B cell (primary cell): ENCODE data around the gene ZNF503. TPM values are rescaled to one million over a fixed set of nuclear protein-coding genes. Genes with fewer than 3 reads are reported as not detected.

Source experiments
- ATAC-seq: fragments of 200-7000 bp; cut with Tn5 transposase; one replicate; pipeline ENCODE4 v1.10.0; 2021; ENCODE audit warnings: low read depth, mild to moderate bottlenecking, moderate number of reproducible peaks, moderate library complexity
- CTCF ChIA-PET: fragments of 350-600 bp; sonication (Branson Sonifier 250); formaldehyde crosslinking; loops from one replicate; lab custom pipeline; 2021; ENCODE audit warnings: antibody characterized with exemption, inconsistent platforms; lab: Charles Lee
- POLR2A ChIA-PET: fragments of 350-600 bp; sonication (Branson Sonifier 250); formaldehyde crosslinking; loops from one replicate; lab custom pipeline; 2021; ENCODE audit warnings: antibody characterized with exemption; lab: Charles Lee
- DNase-seq: peaks from one replicate; pipeline ENCODE4 v3.0.0; 2013
- H2AFZ ChIP-seq: 2 replicates; pipeline ENCODE4 v1.6.1; 2012; ENCODE audit warnings: mild to moderate bottlenecking, low read depth, low read length; ENCODE audit not compliant: insufficient read depth, poor library complexity, severe bottlenecking
- H3K27ac ChIP-seq, 2 donors: 1 replicate in 1 of 2; 2 replicates in 1 of 2; pipeline ENCODE4 v1.5.1; 2012 to 2013; ENCODE audit warnings: low read length in 2 of 2, mild to moderate bottlenecking in 2 of 2, moderate library complexity in 1 of 2
- H3K27me3 ChIP-seq, 4 experiments: fragments of 200-600 bp in 1 of 4; sonication (generic) in 1 of 4; replicated peaks in 1 of 4; 1 replicate in 2 of 4; 2 replicates in 2 of 4; pipeline versions ENCODE4 v1.6.1 to v1.7.0; 2013 to 2016; ENCODE audit warnings: low read length in 3 of 4, mild to moderate bottlenecking in 2 of 4, mixed read lengths in 1 of 4, moderate library complexity in 1 of 4; ENCODE audit not compliant: insufficient read depth in 4 of 4, control insufficient read depth in 3 of 4; ENCODE audit errors: control extremely low read depth in 1 of 4
- H3K36me3 ChIP-seq, 2 experiments: replicated peaks in 1 of 2; 1 replicate in 1 of 2; 2 replicates in 1 of 2; pipeline versions ENCODE4 v1.6.1 to v1.7.1; 2013; ENCODE audit warnings: low read length in 1 of 2; ENCODE audit not compliant: insufficient read depth in 2 of 2, control insufficient read depth in 1 of 2; ENCODE audit errors: control extremely low read depth in 1 of 2, extremely low read depth in 1 of 2
- H3K4me1 ChIP-seq, 2 donors: fragments of 200-600 bp in 1 of 2; sonication (generic) in 1 of 2; 1 replicate in 1 of 2; 2 replicates in 1 of 2; pipeline versions ENCODE4 v1.5.1 to v1.6.1; 2013 to 2017; ENCODE audit warnings: low read length in 2 of 2; ENCODE audit not compliant: control insufficient read depth in 2 of 2, insufficient read depth in 2 of 2
- H3K4me2 ChIP-seq: replicated peaks from 2 replicates; pipeline ENCODE3; 2012; ENCODE audit warnings: mild to moderate bottlenecking, low read depth, low read length; ENCODE audit not compliant: poor library complexity, severe bottlenecking
- H3K4me3 ChIP-seq, 5 experiments: fragments of 200-600 bp in 1 of 5; sonication (generic) in 1 of 5; 1 replicate in 3 of 5; 2 replicates in 2 of 5; pipeline versions ENCODE4 v1.5.1 to v1.7.0; 2011 to 2016; ENCODE audit warnings: low read length in 4 of 5, mild to moderate bottlenecking in 4 of 5, low read depth in 2 of 5, control low read depth in 1 of 5, moderate library complexity in 1 of 5; ENCODE audit not compliant: insufficient read depth in 1 of 5; ENCODE audit errors: control extremely low read depth in 1 of 5, extremely low read depth in 1 of 5
- H3K79me2 ChIP-seq: fragments of 200-600 bp; sonication (generic); one replicate; pipeline ENCODE4 v1.6.0; 2016; ENCODE audit warnings: low read length; ENCODE audit not compliant: control insufficient read depth, insufficient read depth
- H3K9ac ChIP-seq: fragments of 200-600 bp; sonication (generic); 2 replicates; pipeline ENCODE4 v1.6.1; 2017; ENCODE audit warnings: mild to moderate bottlenecking, low read length, moderate library complexity
- H3K9me3 ChIP-seq, 3 donors: one replicate each; pipeline versions ENCODE4 v1.6.1 to v1.7.1; 2013; ENCODE audit warnings: low read length in 2 of 3; ENCODE audit not compliant: control insufficient read depth in 2 of 3, insufficient read depth in 1 of 3; ENCODE audit errors: control extremely low read depth in 1 of 3
- H4K20me1 ChIP-seq: 2 replicates; pipeline ENCODE4 v1.6.0; 2012; ENCODE audit warnings: mild to moderate bottlenecking, low read length; ENCODE audit not compliant: insufficient read depth, control insufficient read depth, poor library complexity, severe bottlenecking
- H3K27ac Mint-ChIP-seq: one replicate; pipeline ENCODE4 v1.8.0; 2021; ENCODE audit warnings: mixed read lengths
- H3K27me3 Mint-ChIP-seq: one replicate; pipeline ENCODE4 v1.8.0; 2021; ENCODE audit warnings: mixed read lengths
- H3K4me1 Mint-ChIP-seq: one replicate; pipeline ENCODE4 v1.8.0; 2021; ENCODE audit warnings: mixed read lengths
- H3K4me3 Mint-ChIP-seq: one replicate; pipeline ENCODE4 v1.8.0; 2021; ENCODE audit warnings: mixed read lengths
- H3K9me3 Mint-ChIP-seq: one replicate; pipeline ENCODE4 v1.8.0; 2022; ENCODE audit warnings: mixed read lengths; ENCODE audit not compliant: insufficient read depth
- CTCF ChIP-seq: fragments of 200-600 bp; IDR thresholded peaks from one replicate; pipeline ENCODE4 v1.8.0; 2022; ENCODE audit warnings: antibody characterized with exemption, mild to moderate bottlenecking
- EZH2 ChIP-seq: IDR thresholded peaks from 2 replicates; pipeline ENCODE4 v1.6.1; 2012; ENCODE audit warnings: borderline replicate concordance, low read depth, mild to moderate bottlenecking, moderate library complexity, low read length; ENCODE audit not compliant: insufficient read depth, poor library complexity, severe bottlenecking
- WGBS: methylation state at CpG from one replicate; pipeline ENCODE4 v1.1.5; 2013; ENCODE audit warnings: missing lambda C conversion rate; ENCODE audit not compliant: insufficient coverage; 5-methylcytosine and 5-hydroxymethylcytosine counted together
- intact Hi-C: fragments of 100-400 bp; cut with micrococcal nuclease; formaldehyde crosslinking; loops from one replicate; pipeline ENCODE4 v1.10.0; 2022
- polyA plus RNA-seq: library from polyadenylated mRNA; depleted of rRNA; stranded (reverse); fragments of >200 nt; gene quantifications from 2 replicates; pipeline ENCODE4 v1.2.3, GENCODE V29; 2012
- total RNA-seq, 2 donors: library from RNA; stranded (reverse); fragments of 120-200 nt in 1 of 2; gene quantifications; 1 replicate in 1 of 2; 2 replicates in 1 of 2; pipeline versions ENCODE4 v1.2.3 to v1.2.4, GENCODE V29; 2013 to 2022

Gene ZNF503
- total and polyA plus RNA-seq, 2 donors (not counting 1 experiment from before 2014, with no cell fraction given), result 0.04 TPM; not detected in 1

DNA sequence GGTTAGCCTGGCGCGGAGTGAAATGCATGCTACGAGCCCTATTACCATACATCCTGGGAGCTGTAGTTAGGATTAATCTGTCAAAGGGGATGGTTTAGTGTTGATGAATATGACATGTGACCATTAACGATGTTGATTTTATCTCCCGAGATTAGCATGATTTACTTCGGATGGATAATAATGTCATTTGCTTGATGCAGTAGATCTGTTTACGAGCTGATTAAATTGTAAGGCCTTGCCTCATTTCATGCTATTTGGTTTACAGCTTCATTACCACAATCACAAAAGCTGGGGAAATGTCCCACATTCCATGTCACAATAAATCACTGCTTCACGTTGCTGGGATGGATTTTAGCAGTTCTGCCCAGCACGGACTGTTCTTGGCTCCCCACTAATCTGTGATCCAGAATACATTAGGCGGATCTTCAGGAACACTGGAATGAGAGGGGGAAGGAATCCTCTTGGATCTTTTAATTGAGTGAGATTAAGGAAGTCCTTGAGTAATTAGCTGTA, 22.3 kb downstream of the ZNF503 start:
- no peak overlapping the region for H2AFZ ChIP-seq
- peaks cover 18% of the 10 kb centered on the region for H3K27me3 Mint-ChIP-seq
- H3K4me3 Mint-ChIP-seq, result no peak overlapping the region
- no peak overlapping the region for H3K27ac Mint-ChIP-seq
- 100% methylated on average over 3 of the region's 10 CpGs for whole genome bisulfite sequencing
- H3K9me3 ChIP-seq, result no peaks in the 10 kb centered on the region
- peaks cover 0 to 4% of the 10 kb centered on the region in 2 donors for H3K4me1 ChIP-seq
- no peak overlapping the region for H3K4me2 ChIP-seq
- no peaks in the 10 kb centered on the region for H3K36me3 ChIP-seq
- H3K9me3 Mint-ChIP-seq, result no peaks in the 10 kb centered on the region
- POLR2A ChIA-PET, result no interaction called here
- no peak overlapping the region for H3K27ac ChIP-seq
- CTCF ChIA-PET, result no interaction called here
- no peak overlapping the region for H3K9ac ChIP-seq
- TF ChIP-seq CTCF (no peak), EZH2 (no peak)
- DNase-seq (no peak), ATAC-seq (no peak)
- no peaks in the 10 kb centered on the region for H3K79me2 ChIP-seq
- H3K4me1 Mint-ChIP-seq, result peaks cover 6% of the 10 kb centered on the region
- H3K4me3 ChIP-seq, result no peak overlapping the region
- no peaks in the 10 kb centered on the region for H4K20me1 ChIP-seq
- intact Hi-C loops, result no loop called here
- H3K27me3 ChIP-seq, result no peaks in the 10 kb centered on the region

DNA sequence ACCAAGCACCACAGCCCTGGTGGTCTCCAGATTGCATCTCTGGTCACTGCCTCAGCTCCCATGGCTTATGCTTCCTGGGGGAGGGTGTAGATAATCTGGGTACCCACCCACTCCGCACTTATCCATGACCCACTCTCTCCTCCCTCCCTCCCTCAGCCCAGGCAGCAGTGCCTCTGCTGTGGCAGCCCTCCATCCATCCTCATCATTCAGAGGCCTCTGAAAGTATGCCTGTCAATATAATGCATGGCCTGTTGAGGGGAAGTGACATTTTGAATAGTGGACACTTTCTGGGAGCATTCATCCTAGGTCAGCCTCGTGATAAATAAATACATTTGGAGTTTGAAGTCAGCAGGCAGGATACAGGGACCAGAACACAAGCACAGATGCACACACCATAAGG, 23.2 kb downstream of the ZNF503 start:
- H3K4me1 Mint-ChIP-seq, result peaks cover 6% of the 10 kb centered on the region
- intact Hi-C loops, result no loop called here
- no peak overlapping the region for H3K27ac Mint-ChIP-seq
- ChIA-PET POLR2A (no interaction called here), CTCF (no interaction called here)
- H2AFZ ChIP-seq, result no peak overlapping the region
- H3K27me3 ChIP-seq, result no peaks in the 10 kb centered on the region
- H3K4me2 ChIP-seq, result no peak overlapping the region
- H3K9ac ChIP-seq, result no peak overlapping the region
- no peak overlapping the region for H3K27ac ChIP-seq
- TF ChIP-seq CTCF (no peak), EZH2 (no peak)
- H3K79me2 ChIP-seq, result no peaks in the 10 kb centered on the region
- H3K4me3 Mint-ChIP-seq, result no peak overlapping the region
- H3K9me3 ChIP-seq, result no peaks in the 10 kb centered on the region
- H4K20me1 ChIP-seq, result no peaks in the 10 kb centered on the region
- peaks cover 0 to 4% of the 10 kb centered on the region in 2 donors for H3K4me1 ChIP-seq
- ATAC-seq, result no peak
- no peaks in the 10 kb centered on the region for H3K9me3 Mint-ChIP-seq
- whole genome bisulfite sequencing, result no CpG with 5 or more reads among the region's 2 CpGs
- no peak overlapping the region for H3K4me3 ChIP-seq
- peaks cover 11% of the 10 kb centered on the region for H3K27me3 Mint-ChIP-seq
- no peak for DNase-seq
- no peaks in the 10 kb centered on the region for H3K36me3 ChIP-seq
